CD4-positive, alpha-beta T cell treated with Interferon gamma for 1 hour (primary cell): ENCODE results near the gene PALLD.
"Not testable (repeated sequence)": the region's sequence is repeated elsewhere in the genome, so short reads cannot be mapped to it uniquely, and the experiment has no call there.

Experiments
- DNase-seq: peaks from one replicate; pipeline ENCODE4 v3.0.0-alpha.2; 2020

Gene PALLD

DNA sequence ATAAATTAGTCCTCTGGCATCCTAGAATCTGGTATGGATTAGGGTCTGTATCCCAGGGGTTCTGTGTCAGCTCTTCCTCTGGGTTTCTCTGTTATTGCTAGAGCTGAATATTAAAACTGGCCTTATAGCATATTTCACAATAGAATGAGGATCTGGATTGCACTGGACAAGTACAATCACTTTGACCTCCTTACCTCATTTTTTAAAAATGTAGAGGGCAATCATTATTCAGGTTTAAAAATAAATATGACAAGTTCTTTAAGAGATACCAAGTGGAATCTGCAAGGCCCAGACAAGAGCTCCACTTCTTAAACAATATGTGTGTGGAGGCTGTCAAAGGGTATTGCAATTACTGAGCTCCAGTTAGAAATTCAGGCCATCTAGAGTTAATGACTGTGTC, 1.4 kb downstream of the PALLD start:
- no peak for DNase-seq

DNA sequence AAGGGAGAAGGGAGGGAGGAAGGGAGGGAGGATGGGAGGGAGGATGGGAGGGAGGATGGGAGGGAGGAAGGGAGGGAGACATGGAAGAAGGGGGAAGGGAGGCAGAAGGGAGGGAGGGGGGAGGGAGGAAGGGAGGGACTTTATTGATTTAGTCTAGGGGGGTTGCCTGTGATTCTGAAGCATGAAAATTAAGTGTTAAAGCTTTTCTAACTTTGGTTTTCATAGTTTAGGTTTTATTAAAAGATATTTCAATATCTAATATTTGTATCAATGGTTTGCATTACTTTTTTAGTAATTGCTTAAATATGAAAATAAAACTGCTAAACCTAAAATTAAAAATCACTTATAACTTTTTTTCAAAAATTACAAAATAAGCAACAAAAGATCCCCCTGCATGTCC, 2.4 kb downstream of the PALLD start:
- no peak for DNase-seq

GRCh38 chr4:168501407-168501806, 4.6 kb downstream of the PALLD start:
- no peak for DNase-seq

- DNase-seq, result no peak
Measured at GRCh38 chr4:168502861-168503260, 6.0 kb downstream of the PALLD start.

GRCh38 chr4:168503652-168504362, 7.0 kb downstream of the PALLD start:
- DNase-seq, result peak; percentile 56

DNA sequence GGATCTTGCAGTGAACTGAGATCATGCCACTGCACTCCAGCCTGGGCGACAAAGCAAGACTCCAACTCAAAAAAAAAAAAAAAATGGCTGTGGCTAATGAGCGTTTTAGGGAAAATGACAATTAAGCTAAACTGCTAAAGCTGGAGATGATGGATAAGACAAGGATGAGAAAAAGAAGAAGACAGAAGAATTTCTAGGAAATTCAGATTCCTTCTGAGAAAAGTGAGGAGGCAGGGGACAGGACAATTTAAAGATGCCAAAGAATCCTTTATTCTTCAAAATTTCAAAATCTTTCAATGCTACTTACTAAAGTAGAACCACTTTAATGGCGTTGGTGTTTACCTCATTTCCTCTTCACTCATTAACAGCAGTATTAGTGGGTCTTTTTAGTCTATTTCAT, 7.7 kb downstream of the PALLD start:
- DNase-seq, result no peak

- DNase-seq, result no peak
Measured at GRCh38 chr4:168506014-168506413, 9.2 kb downstream of the PALLD start.

GRCh38 chr4:168507178-168507815, 10.4 kb downstream of the PALLD start:
- no peak for DNase-seq

- DNase-seq, result no peak
Measured at GRCh38 chr4:168508683-168509082, 11.8 kb downstream of the PALLD start.

GRCh38 chr4:168509786-168510185, 12.9 kb downstream of the PALLD start:
- peak; percentile 50 for DNase-seq

DNA sequence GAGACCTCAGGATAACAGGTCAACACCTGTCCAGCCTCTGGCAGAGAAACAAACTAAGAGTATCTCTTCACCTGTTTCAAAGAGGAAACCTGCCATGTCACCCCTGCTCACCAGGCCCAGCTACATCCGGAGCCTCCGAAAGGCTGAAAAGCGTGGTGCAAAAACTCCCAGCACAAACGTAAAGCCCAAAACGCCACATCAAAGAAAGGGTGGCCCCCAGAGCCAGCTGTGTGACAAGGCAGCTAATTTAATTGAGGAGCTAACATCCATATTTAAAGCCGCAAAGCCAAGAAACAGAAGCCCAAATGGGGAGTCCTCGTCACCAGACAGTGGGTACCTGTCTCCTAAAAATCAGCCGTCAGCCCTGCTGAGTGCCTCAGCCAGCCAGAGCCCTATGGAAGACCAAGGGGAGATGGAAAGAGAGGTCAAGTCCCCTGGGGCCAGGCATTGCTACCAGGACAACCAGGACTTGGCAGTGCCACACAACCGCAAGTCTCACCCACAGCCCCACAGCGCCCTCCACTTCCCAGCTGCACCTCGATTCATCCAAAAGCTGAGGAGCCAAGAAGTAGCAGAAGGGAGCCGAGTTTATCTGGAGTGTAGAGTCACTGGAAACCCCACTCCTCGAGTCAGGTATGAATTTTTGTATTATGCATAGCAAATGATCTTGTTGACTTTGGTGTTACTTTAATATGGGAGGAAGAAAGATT, 15.1 kb downstream of the PALLD start:
- peak; percentile 32 for DNase-seq

- DNase-seq, result not testable (repeated sequence)
Measured at GRCh38 chr4:168513826-168514225, 17.0 kb downstream of the PALLD start.

- no peak for DNase-seq
Measured at GRCh38 chr4:168514249-168514852, 17.5 kb downstream of the PALLD start.

- DNase-seq, result no peak
Measured at GRCh38 chr4:168515222-168516011, 18.6 kb downstream of the PALLD start.

- no peak for DNase-seq
Measured at GRCh38 chr4:168516841-168517240, 20.0 kb downstream of the PALLD start.

DNA sequence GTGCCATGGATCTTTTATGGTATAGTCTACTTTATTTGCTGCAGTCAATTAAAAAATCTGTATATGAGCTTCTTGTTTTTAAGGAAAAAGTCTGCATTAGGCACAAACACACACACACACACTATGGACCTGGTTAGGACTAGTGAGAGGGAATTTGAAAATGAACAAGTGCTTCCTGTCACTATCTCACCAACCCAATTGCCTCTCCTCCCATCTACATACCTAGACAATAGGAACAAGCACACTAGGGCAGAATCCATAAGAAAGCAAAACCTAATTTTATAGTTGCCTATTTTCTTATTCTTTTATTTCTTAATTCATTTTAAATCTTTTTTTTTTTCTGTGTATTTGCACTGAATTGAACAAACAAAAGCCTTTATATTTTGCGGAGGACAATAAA, 22.7 kb downstream of the PALLD start:
- no peak for DNase-seq

- no peak for DNase-seq
Measured at GRCh38 chr4:168521721-168522120, 24.9 kb downstream of the PALLD start.

GRCh38 chr4:168522356-168522755, 25.5 kb downstream of the PALLD start:
- no peak for DNase-seq

DNA sequence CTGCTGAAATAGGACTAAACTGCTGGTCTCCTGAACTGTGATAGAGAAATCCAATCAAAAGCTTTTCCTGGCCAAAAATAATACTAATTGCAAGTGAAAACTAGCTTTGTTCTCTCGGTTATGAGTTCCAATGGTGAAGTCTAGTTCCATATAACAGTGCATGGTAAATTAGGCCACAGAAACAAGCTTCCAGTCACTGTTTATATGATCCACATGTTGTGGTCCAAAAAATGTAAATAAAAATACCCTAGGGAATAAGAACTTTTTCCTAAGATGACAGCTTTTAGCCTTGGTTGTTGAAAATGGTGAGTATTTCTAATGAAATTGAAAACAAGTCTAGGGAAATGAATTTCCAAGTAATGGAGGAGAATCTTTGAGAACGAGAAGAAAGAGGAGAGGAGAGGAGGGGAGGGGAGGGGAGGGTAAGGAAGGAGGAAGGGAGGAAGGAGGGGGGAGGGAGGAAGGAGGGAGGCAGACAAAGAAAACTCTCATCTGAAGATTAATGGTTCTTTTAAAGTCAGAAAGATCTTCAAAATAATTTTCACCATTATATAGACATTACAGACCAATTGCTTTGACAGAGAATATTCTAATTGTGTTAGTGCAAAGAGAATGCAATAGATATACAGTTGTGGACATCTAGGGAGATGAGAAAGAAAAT, 26.1 kb downstream of the PALLD start:
- no peak for DNase-seq

DNA sequence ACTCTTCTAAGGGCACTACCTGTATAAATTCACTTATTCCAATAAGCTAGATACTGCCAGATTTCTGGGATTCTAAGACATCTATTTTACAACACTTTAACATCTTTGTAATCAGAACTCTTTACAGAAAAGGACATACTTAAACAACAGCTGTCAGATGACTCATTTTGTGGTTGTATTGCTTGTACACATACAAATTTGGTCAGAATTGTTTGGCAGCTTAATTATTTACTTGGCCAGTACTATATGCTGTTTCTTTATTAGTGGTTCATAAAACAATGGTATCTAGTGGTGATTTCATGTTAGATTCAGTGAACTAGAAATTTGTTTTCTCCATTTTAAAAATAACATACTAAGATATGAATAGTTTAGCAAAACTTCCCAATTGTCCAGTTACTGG, 27.2 kb downstream of the PALLD start:
- no peak for DNase-seq

DNA sequence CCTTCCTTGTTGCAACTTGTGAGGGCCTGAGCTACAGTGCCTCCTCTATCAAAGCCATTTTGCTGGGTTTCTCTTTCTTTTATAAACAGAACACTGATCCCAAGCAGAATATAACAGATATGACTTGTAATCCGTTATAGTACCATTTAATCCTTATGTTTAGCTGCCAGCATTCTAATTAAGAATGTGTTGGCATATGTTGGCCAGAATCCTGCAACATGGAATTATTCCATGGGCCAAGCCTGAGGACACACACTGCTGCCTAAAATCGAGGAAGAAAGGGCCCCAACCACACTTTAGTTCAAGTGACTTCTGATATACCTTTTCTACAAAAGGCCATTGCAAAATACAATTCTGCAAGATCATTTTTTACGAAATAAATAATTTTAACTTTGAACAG, 28.0 kb downstream of the PALLD start:
- DNase-seq, result no peak

GRCh38 chr4:168527560-168527959, 30.7 kb downstream of the PALLD start:
- DNase-seq, result no peak
